DND-41 (cell line): ENCODE results near the gene KRAS.

Experiments used
- ATAC-seq: fragments of 200-7000 bp; cut with Tn5 transposase; 3 replicates; pipeline ENCODE4 v1.9.1; 2021; ENCODE audit warnings: low read depth; ENCODE audit not compliant: insufficient read depth
- DNase-seq: peaks from one replicate; pipeline ENCODE4 v3.0.0-alpha.2; 2020
- H2AFZ ChIP-seq: 2 replicates; pipeline ENCODE4 v1.6.0; 2012; ENCODE audit warnings: low read depth, low read length
- H3K27ac ChIP-seq: 2 replicates; pipeline ENCODE4 v1.5.1; 2012; ENCODE audit warnings: low read length, inconsistent platforms
- H3K27me3 ChIP-seq: fragments of 200-600 bp; sonication (generic); 2 replicates; pipeline ENCODE4 v1.6.0; 2012; ENCODE audit warnings: low read length, mild to moderate bottlenecking, inconsistent platforms; ENCODE audit not compliant: insufficient read depth, poor library complexity
- H3K36me3 ChIP-seq: 2 replicates; pipeline ENCODE4 v1.5.1; 2012; ENCODE audit warnings: low read length, inconsistent platforms; ENCODE audit not compliant: insufficient read depth
- H3K4me1 ChIP-seq: 2 replicates; pipeline ENCODE4 v1.5.1; 2012; ENCODE audit warnings: mild to moderate bottlenecking, low read length; ENCODE audit not compliant: insufficient read depth
- H3K4me2 ChIP-seq: 2 replicates; pipeline ENCODE4 v1.6.0; 2012; ENCODE audit warnings: mild to moderate bottlenecking, moderate library complexity, low read length, inconsistent platforms; ENCODE audit not compliant: insufficient read depth
- H3K4me3 ChIP-seq, 2 experiments: fragments of 200-600 bp in 1 of 2; shearing (Covaris generic) in 1 of 2; 2 replicates each; pipeline ENCODE4 v1.5.1; 2012 to 2016; ENCODE audit warnings: inconsistent platforms in 2 of 2, low read length in 2 of 2, mild to moderate bottlenecking in 2 of 2, low read depth in 1 of 2, moderate library complexity in 1 of 2
- H3K79me2 ChIP-seq: 2 replicates; pipeline ENCODE4 v1.6.0; 2012; ENCODE audit warnings: low read length, inconsistent platforms; ENCODE audit not compliant: insufficient read depth
- H3K9ac ChIP-seq: 2 replicates; pipeline ENCODE4 v1.6.0; 2012; ENCODE audit warnings: low read depth, mild to moderate bottlenecking, inconsistent platforms, low read length, moderate library complexity
- H3K9me3 ChIP-seq: 2 replicates; pipeline ENCODE4 v1.5.1; 2012; ENCODE audit warnings: low read length, moderate library complexity, mild to moderate bottlenecking, inconsistent platforms; ENCODE audit not compliant: insufficient read depth, severe bottlenecking
- H4K20me1 ChIP-seq: 2 replicates; pipeline ENCODE4 v1.6.0; 2012; ENCODE audit warnings: low read length; ENCODE audit not compliant: insufficient read depth
- CTCF ChIP-seq: IDR thresholded peaks from 2 replicates; pipeline ENCODE4 v1.5.1; 2012; ENCODE audit warnings: borderline replicate concordance, low read length, moderate library complexity, mild to moderate bottlenecking; ENCODE audit not compliant: poor library complexity, severe bottlenecking; ENCODE audit errors: extremely low read depth
- EZH2 ChIP-seq: IDR thresholded peaks from 3 replicates; pipeline ENCODE4 v1.6.1; 2012; ENCODE audit warnings: borderline replicate concordance, low read depth, mild to moderate bottlenecking, moderate library complexity, low read length, inconsistent platforms; ENCODE audit not compliant: severe bottlenecking

The KRAS gene

GRCh38 chr12:25266497-25266896 is 15.8 kb upstream of the KRAS start:
- no peak for DNase-seq

GRCh38 chr12:25264862-25265261 is 14.1 kb upstream of the KRAS start:
- ATAC-seq: no peak
- Histone ChIP-seq H3K4me2 (no peak overlapping the region), H3K9me3 (no peaks in the 10 kb centered on the region), H3K27ac (no peak overlapping the region), H3K79me2 (no peaks in the 10 kb centered on the region), H3K36me3 (no peaks in the 10 kb centered on the region), H3K4me3 (no peak overlapping the region), H2AFZ (no peak overlapping the region), H3K4me1 (no peaks in the 10 kb centered on the region), H3K27me3 (peaks cover 22% of the 10 kb centered on the region), H4K20me1 (no peaks in the 10 kb centered on the region), H3K9ac (no peak overlapping the region)
- no peak for DNase-seq
- TF ChIP-seq CTCF: no peak
- TF ChIP-seq EZH2: no peak

More at GRCh38 chr12:25266497-25266896, 15.8 kb upstream of the KRAS start:
- Histone ChIP-seq H3K27ac (no peak overlapping the region), H3K79me2 (no peaks in the 10 kb centered on the region), H2AFZ (no peak overlapping the region), H3K4me3 (no peak overlapping the region), H3K36me3 (no peaks in the 10 kb centered on the region), H3K9ac (no peak overlapping the region), H3K4me2 (no peak overlapping the region), H4K20me1 (no peaks in the 10 kb centered on the region), H3K4me1 (no peaks in the 10 kb centered on the region), H3K9me3 (no peaks in the 10 kb centered on the region), H3K27me3 (peaks cover 18% of the 10 kb centered on the region)
- no peak for ATAC-seq
- TF ChIP-seq EZH2: no peak
- no peak for TF ChIP-seq CTCF

DNA sequence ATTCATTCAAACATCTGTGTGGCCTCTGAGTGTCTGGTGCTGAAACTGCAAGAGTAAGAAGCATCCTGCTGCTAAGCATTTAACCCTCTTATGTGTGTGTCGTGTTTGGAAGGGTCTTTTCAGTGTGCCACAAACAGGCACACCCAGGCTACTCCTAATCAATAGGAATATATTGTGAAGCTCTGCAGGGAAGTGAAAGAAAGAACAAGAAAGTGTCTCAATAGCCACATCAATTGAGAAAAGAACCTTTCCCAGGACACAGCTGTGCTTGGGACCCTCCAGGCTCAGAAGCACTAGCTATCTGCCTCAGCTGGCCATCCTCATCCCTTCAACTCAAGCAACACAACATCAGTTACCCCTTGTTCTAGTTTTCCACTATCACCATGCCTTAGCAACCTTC is 13.4 kb upstream of the KRAS start:
- Histone ChIP-seq H3K9ac (no peak overlapping the region), H3K79me2 (no peaks in the 10 kb centered on the region), H3K4me3 (no peak overlapping the region), H2AFZ (no peak overlapping the region), H3K9me3 (no peaks in the 10 kb centered on the region), H3K4me1 (no peaks in the 10 kb centered on the region), H3K27me3 (peaks cover 22% of the 10 kb centered on the region), H3K27ac (no peak overlapping the region), H4K20me1 (no peaks in the 10 kb centered on the region), H3K4me2 (no peak overlapping the region), H3K36me3 (no peaks in the 10 kb centered on the region)
- TF ChIP-seq EZH2: no peak
- TF ChIP-seq CTCF: no peak
- ATAC-seq (no peak), DNase-seq (no peak)

- no peak overlapping the region for H3K4me3 ChIP-seq
- H3K27ac ChIP-seq: no peak overlapping the region
- no peak overlapping the region for H3K9ac ChIP-seq
- H2AFZ ChIP-seq: no peak overlapping the region
- no peak for DNase-seq
- H3K27me3 ChIP-seq: peaks cover 22% of the 10 kb centered on the region
- TF ChIP-seq EZH2: no peak
- no peak for TF ChIP-seq CTCF
- no peaks in the 10 kb centered on the region for H3K4me1 ChIP-seq
- ATAC-seq: no peak
- H4K20me1 ChIP-seq: no peaks in the 10 kb centered on the region
- no peaks in the 10 kb centered on the region for H3K36me3 ChIP-seq
- no peak overlapping the region for H3K4me2 ChIP-seq
- no peaks in the 10 kb centered on the region for H3K79me2 ChIP-seq
- no peaks in the 10 kb centered on the region for H3K9me3 ChIP-seq
These were observed 12.9 kb upstream of the KRAS start for GRCh38 chr12:25263594-25263993.
